Tibial nerve (tissue), 4 donors: Measurements from ENCODE around the gene TBPL2. TPM values are rescaled to one million over a fixed set of nuclear protein-coding genes. Genes with fewer than 3 reads are reported as not detected.
"Not testable (repeated sequence)": the region's sequence is repeated elsewhere in the genome, so short reads cannot be mapped to it uniquely, and the experiment has no call there.

Source experiments
- DNase-seq, 2 donors: peaks; one replicate each; pipeline ENCODE4 v3.0.0-alpha.2; 2019; ENCODE audit warnings: low spot score in 2 of 2
- H3K27ac ChIP-seq, 4 donors: fragments of 200-600 bp; sonication (generic) in 3 of 4; one replicate each; pipeline ENCODE4 v1.5.1; 2017 to 2019; ENCODE audit warnings: mild to moderate bottlenecking in 1 of 4
- H3K27me3 ChIP-seq, 2 donors: fragments of 200-600 bp; sonication (generic) in 1 of 2; one replicate each; pipeline versions ENCODE4 v1.5.1 to v1.6.0; 2017 to 2019
- H3K36me3 ChIP-seq, 3 donors: fragments of 200-600 bp; sonication (generic); one replicate each; pipeline ENCODE4 v1.5.1; 2018 to 2019
- H3K4me1 ChIP-seq, 4 donors: fragments of 200-600 bp; sonication (generic) in 3 of 4; one replicate each; pipeline ENCODE4 v1.5.1; 2017 to 2019
- H3K4me3 ChIP-seq, 4 donors: fragments of 200-600 bp; sonication (generic) in 3 of 4; one replicate each; pipeline ENCODE4 v1.5.1; 2017 to 2019; ENCODE audit warnings: mild to moderate bottlenecking in 1 of 4, moderate library complexity in 1 of 4
- H3K9me3 ChIP-seq, 4 donors: fragments of 200-600 bp; sonication (generic) in 3 of 4; one replicate each; pipeline ENCODE4 v1.5.1; 2017 to 2019
- CTCF ChIP-seq, 5 experiments: fragments of 200-600 bp in 3 of 5; fragments of 450-650 bp in 2 of 5; sonication (generic) in 3 of 5; IDR thresholded peaks; one replicate each; pipeline ENCODE4 v1.5.1; 2016 to 2019; ENCODE audit warnings: antibody characterized with exemption in 5 of 5, mild to moderate bottlenecking in 3 of 5, moderate library complexity in 2 of 5
- EP300 ChIP-seq, 2 donors: sonication (generic); formaldehyde crosslinking; IDR thresholded peaks; one replicate each; pipeline ENCODE4 v1.6.1; 2017; ENCODE audit warnings: antibody characterized with exemption in 2 of 2, mild to moderate bottlenecking in 1 of 2
- POLR2A ChIP-seq, 2 donors: fragments of 450-650 bp; IDR thresholded peaks; one replicate each; pipeline ENCODE4 v1.6.1; 2017; ENCODE audit warnings: antibody characterized with exemption in 2 of 2, mild to moderate bottlenecking in 2 of 2, moderate library complexity in 2 of 2
- WGBS, 2 donors: methylation state at CpG; one replicate each; pipeline ENCODE4 v1.1.5; 2018; 5-methylcytosine and 5-hydroxymethylcytosine counted together
- total RNA-seq, 4 donors: library from RNA; depleted of rRNA; stranded (reverse); fragments of >200 nt; gene quantifications; one replicate each; pipeline ENCODE4 v1.1.0, GENCODE V29; 2016

The TBPL2 gene
- total RNA-seq, 4 donors from 2014 or later: 0.90 TPM; not detected in 3

- TF ChIP-seq POLR2A (IDR thresholded peaks at IDR 0.05) (no peak), CTCF (IDR thresholded peaks at IDR 0.05) (no peak)
- Histone ChIP-seq H3K27me3 (no peaks in the 10 kb centered on the region), H3K36me3 (no peaks in the 10 kb centered on the region), H3K4me3 (no peak overlapping the region), H3K4me1 (no peaks in the 10 kb centered on the region), H3K27ac (no peak overlapping the region), H3K9me3 (no peaks in the 10 kb centered on the region)
- 76 to 78% methylated on average over 7 of the region's 7 CpGs for WGBS, 2 donors
- no peak for DNase-seq
Measured at GRCh38 chr14:55473786-55474185, 33.4 kb upstream of the TBPL2 start.

- no peak for DNase-seq
- Histone ChIP-seq H3K36me3 (no peaks in the 10 kb centered on the region), H3K9me3 (peaks cover 0 to 6% (median 0%) of the 10 kb centered on the region in 4 donors), H3K27ac (no peak overlapping the region), H3K27me3 (no peaks in the 10 kb centered on the region), H3K4me1 (no peaks in the 10 kb centered on the region), H3K4me3 (no peak overlapping the region)
- 89 to 97% methylated on average over 1 of the region's 1 CpG for WGBS, 2 donors
- TF ChIP-seq POLR2A (IDR thresholded peaks at IDR 0.05) (no peak), CTCF (IDR thresholded peaks at IDR 0.05) (no peak), EP300 (IDR thresholded peaks at IDR 0.05) (no peak)
Measured at GRCh38 chr14:55470025-55470424, 29.6 kb upstream of the TBPL2 start.

- WGBS, 2 donors: 81 to 91% methylated on average over 7 of the region's 7 CpGs
- Histone ChIP-seq H3K27ac (no peak overlapping the region), H3K9me3 (peaks cover 0 to 6% (median 0%) of the 10 kb centered on the region in 4 donors), H3K27me3 (no peaks in the 10 kb centered on the region), H3K4me1 (no peaks in the 10 kb centered on the region), H3K36me3 (no peaks in the 10 kb centered on the region), H3K4me3 (no peak overlapping the region)
- DNase-seq: no peak
- TF ChIP-seq EP300 (IDR thresholded peaks at IDR 0.05): no peak
- TF ChIP-seq CTCF (IDR thresholded peaks at IDR 0.05): no peak
- no peak for TF ChIP-seq POLR2A (IDR thresholded peaks at IDR 0.05)
Measured at GRCh38 chr14:55467307-55467706, 26.9 kb upstream of the TBPL2 start.

GRCh38 chr14:55458800-55459515, 18.5 kb upstream of the TBPL2 start:
- 61 to 64% methylated on average over 9 of the region's 9 CpGs for WGBS, 2 donors
- H3K27me3 ChIP-seq: no peaks in the 10 kb centered on the region
- no peak overlapping the region for H3K4me3 ChIP-seq
- H3K36me3 ChIP-seq: no peaks in the 10 kb centered on the region
- H3K9me3 ChIP-seq: no peaks in the 10 kb centered on the region
- H3K4me1 ChIP-seq: peaks cover 0 to 19% (median 6%) of the 10 kb centered on the region in 4 donors
- DNase-seq: no peak
- TF ChIP-seq POLR2A (IDR thresholded peaks at IDR 0.05): no peak
- no peak for TF ChIP-seq CTCF (IDR thresholded peaks at IDR 0.05)
- TF ChIP-seq EP300 (IDR thresholded peaks at IDR 0.05): no peak
- no peak overlapping the region for H3K27ac ChIP-seq

- H3K36me3 ChIP-seq: no peaks in the 10 kb centered on the region
- 77 to 85% methylated on average over 6 of the region's 6 CpGs for WGBS, 2 donors
- TF ChIP-seq EP300 (IDR thresholded peaks at IDR 0.05) (no peak), CTCF (IDR thresholded peaks at IDR 0.05) (no peak), POLR2A (IDR thresholded peaks at IDR 0.05) (no peak)
Measured at GRCh38 chr14:55457496-55457895, 17.1 kb upstream of the TBPL2 start.

GRCh38 chr14:55456411-55456810, 16.0 kb upstream of the TBPL2 start:
- H3K4me1 ChIP-seq: peaks cover 0 to 33% (median 8%) of the 10 kb centered on the region in 4 donors
- not testable (repeated sequence) for H3K36me3 ChIP-seq, H3K27me3 ChIP-seq, H3K4me3 ChIP-seq, H3K9me3 ChIP-seq, H3K27ac ChIP-seq, DNase-seq
- WGBS, 2 donors: 92% methylated on average over 21 of the region's 34 CpGs; no CpG with 5 or more reads in 1 of the 2 donors

More at GRCh38 chr14:55457496-55457895, 17.1 kb upstream of the TBPL2 start:
- H3K27me3 ChIP-seq: no peaks in the 10 kb centered on the region
- H3K27ac ChIP-seq: no peak overlapping the region
- peaks cover 0 to 27% (median 8%) of the 10 kb centered on the region in 4 donors for H3K4me1 ChIP-seq
- H3K4me3 ChIP-seq: no peak overlapping the region
- no peak for DNase-seq
- H3K9me3 ChIP-seq: no peaks in the 10 kb centered on the region
